Activated CD8-positive, alpha-beta T cell treated with anti-CD3 and anti-CD28 coated beads, Interleukin-2, amount 10 ng/mL, durations not matched to agents 7 days and 5 days (primary cell): Measurements from ENCODE around the gene GRIK1. TPM values are rescaled to one million over a fixed set of nuclear protein-coding genes. Genes with fewer than 3 reads are reported as not detected.

ENCODE experiments used
- ATAC-seq: fragments of 150-1000 bp; cut with Tn5 transposase; one replicate; pipeline ENCODE4 v1.10.0; 2021; ENCODE audit warnings: moderate library complexity
- CTCF ChIA-PET: fragments of 350-600 bp; sonication (Branson Sonifier 250); formaldehyde crosslinking; loops from one replicate; lab custom pipeline; 2021; ENCODE audit warnings: antibody characterized with exemption; lab: Charles Lee
- POLR2A ChIA-PET: fragments of 350-600 bp; sonication (Branson Sonifier 250); formaldehyde crosslinking; loops from one replicate; lab custom pipeline; 2021; ENCODE audit warnings: antibody characterized with exemption; lab: Charles Lee
- DNase-seq: peaks from one replicate; pipeline ENCODE4 v3.0.0-alpha.2; 2020
- H3K27ac Mint-ChIP-seq: one replicate; pipeline ENCODE4 v1.8.0; 2021; ENCODE audit warnings: mild to moderate bottlenecking, mixed read lengths
- H3K27me3 Mint-ChIP-seq: one replicate; pipeline ENCODE4 v1.8.0; 2021; ENCODE audit warnings: low read depth, mixed read lengths
- H3K36me3 Mint-ChIP-seq: one replicate; pipeline ENCODE4 v1.8.0; 2021; ENCODE audit warnings: low read depth, mixed read lengths
- H3K4me1 Mint-ChIP-seq: one replicate; pipeline ENCODE4 v1.8.0; 2021; ENCODE audit warnings: low read depth, mixed read lengths
- H3K4me3 Mint-ChIP-seq: one replicate; pipeline ENCODE4 v1.8.0; 2021; ENCODE audit warnings: mild to moderate bottlenecking, mixed read lengths
- H3K9me3 Mint-ChIP-seq: one replicate; pipeline ENCODE4 v1.8.0; 2022; ENCODE audit warnings: mixed read lengths; ENCODE audit not compliant: insufficient read depth
- total RNA-seq, 2 experiments: library from RNA; stranded (reverse); gene quantifications; one replicate each; pipeline ENCODE4 v1.2.3, GENCODE V29; 2021

Gene GRIK1
- total RNA-seq, 2 experiments from 2014 or later, result not detected

DNA sequence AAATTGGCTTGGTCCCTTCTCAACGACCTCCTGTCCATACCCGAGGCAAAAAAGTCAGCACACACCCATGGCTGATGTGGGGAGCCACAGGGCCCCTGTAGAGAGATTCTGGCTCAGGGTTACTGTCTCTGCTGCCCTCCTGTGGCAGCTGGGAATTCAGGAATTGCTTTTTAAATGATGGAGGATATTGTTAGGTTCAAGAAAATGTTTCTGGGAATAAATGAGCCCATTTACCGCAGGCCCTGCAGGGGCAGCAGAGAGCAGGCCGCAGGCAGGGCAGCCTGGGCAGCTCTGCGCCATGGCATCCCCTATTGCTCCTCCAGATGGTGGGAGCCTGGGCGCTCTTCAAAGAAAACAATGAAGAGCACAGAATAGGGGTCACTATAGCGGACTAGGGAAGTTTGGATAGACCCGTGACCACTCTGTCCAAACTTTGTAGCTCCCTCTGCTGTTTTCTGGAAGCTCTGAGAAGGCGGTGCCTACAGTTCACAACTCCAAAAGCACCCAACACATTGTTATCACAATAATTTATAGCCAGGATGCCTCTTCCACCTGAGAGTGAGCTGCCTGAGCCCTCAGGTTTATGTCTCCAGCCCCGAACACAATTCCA, 440.0 kb downstream of the GRIK1 start:
- H3K4me1 Mint-ChIP-seq, result peaks cover 8% of the 10 kb centered on the region
- H3K36me3 Mint-ChIP-seq, result peaks cover 5% of the 10 kb centered on the region
- POLR2A ChIA-PET, result no interaction called here
- DNase-seq, result peak; percentile 29
- ATAC-seq, result peak; percentile 49
- no peaks in the 10 kb centered on the region for H3K27me3 Mint-ChIP-seq
- H3K9me3 Mint-ChIP-seq, result peaks cover 9% of the 10 kb centered on the region
- CTCF ChIA-PET, result interaction anchor here (0.6 to 1.4 kb wide), 5 partner anchors 50 to 1376 kb away, joined by 3 to 6 read pairs (median 3); no protein-coding TSS in a partner anchor
- H3K27ac Mint-ChIP-seq, result peak overlapping the region; percentile 80
- no peak overlapping the region for H3K4me3 Mint-ChIP-seq

DNA sequence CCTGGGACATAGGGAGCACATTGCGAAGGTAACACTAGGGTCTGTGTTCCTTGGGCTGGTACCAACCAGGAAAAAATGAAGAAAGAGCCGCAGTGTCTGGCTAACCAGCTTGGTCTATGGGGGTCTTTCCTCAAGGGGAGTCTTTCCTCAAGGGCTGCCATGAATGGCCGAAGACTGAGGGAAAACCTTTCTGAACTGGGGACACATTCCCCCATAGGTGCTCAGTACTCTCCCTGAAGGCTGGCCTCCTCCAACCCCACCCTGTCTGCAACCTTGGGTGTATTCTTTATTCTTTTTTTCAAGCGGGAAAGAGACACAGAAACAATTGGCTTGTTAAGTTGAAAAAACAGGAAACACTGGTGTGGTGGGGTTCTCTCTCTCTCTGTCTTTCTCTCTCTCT, 440.6 kb downstream of the GRIK1 start:
- H3K4me1 Mint-ChIP-seq, result peaks cover 8% of the 10 kb centered on the region
- H3K27me3 Mint-ChIP-seq, result no peaks in the 10 kb centered on the region
- peaks cover 9% of the 10 kb centered on the region for H3K9me3 Mint-ChIP-seq
- ATAC-seq, result no peak
- no peak for DNase-seq
- H3K27ac Mint-ChIP-seq, result peak overlapping the region; percentile 80
- H3K36me3 Mint-ChIP-seq, result peaks cover 5% of the 10 kb centered on the region
- ChIA-PET CTCF (interaction anchor here (0.6 to 1.4 kb wide), 5 partner anchors 11 to 1376 kb away, joined by 3 to 6 read pairs (median 3); no protein-coding TSS in a partner anchor), POLR2A (no interaction called here)
- H3K4me3 Mint-ChIP-seq, result no peak overlapping the region

DNA sequence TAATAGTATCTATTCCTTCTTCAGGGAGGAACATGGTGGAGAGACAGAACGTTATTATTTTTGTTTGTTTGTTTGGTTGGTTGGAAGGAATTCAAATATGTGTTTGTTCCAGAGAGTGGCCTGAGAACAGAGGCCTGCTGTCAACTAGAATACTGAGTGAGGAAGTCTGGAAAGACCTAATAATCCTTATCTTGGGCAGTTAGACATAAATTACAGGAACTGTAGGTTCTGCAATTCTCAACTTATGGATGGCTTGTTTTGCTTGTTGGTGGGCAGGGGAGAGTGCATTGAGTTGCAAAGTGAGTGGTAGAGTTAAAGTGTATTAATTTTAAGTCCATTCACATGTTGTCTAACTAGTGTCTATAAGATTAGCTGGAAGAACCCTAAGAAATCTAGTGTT, 443.5 kb downstream of the GRIK1 start:
- H3K4me1 Mint-ChIP-seq, result peaks cover 8% of the 10 kb centered on the region
- ChIA-PET CTCF (interaction anchor here (0.6 to 1.1 kb wide), 2 partner anchors 17 to 47 kb away, joined by 3 read pairs; no protein-coding TSS in a partner anchor), POLR2A (no interaction called here)
- H3K4me3 Mint-ChIP-seq, result no peak overlapping the region
- H3K36me3 Mint-ChIP-seq, result peaks cover 9% of the 10 kb centered on the region
- H3K27me3 Mint-ChIP-seq, result no peaks in the 10 kb centered on the region
- no peak overlapping the region for H3K27ac Mint-ChIP-seq
- ATAC-seq (no peak), DNase-seq (no peak)
- peaks cover 9% of the 10 kb centered on the region for H3K9me3 Mint-ChIP-seq

GRCh38 chr21:29490016-29490415, 449.8 kb downstream of the GRIK1 start:
- Mint-ChIP-seq H3K4me3 (no peak overlapping the region), H3K36me3 (peaks cover 6% of the 10 kb centered on the region), H3K27ac (no peak overlapping the region), H3K9me3 (no peaks in the 10 kb centered on the region), H3K27me3 (no peaks in the 10 kb centered on the region), H3K4me1 (no peaks in the 10 kb centered on the region)
- DNase-seq (no peak), ATAC-seq (no peak)
- ChIA-PET CTCF (interaction anchor here (1.3 kb wide), 1 partner anchor 14 kb away, joined by 4 read pairs; no protein-coding TSS in a partner anchor), POLR2A (interaction anchor here (0.6 kb wide), 1 partner anchor 290 kb away, joined by 3 read pairs; no protein-coding TSS in a partner anchor)

- no peaks in the 10 kb centered on the region for H3K27me3 Mint-ChIP-seq
- peaks cover 6% of the 10 kb centered on the region for H3K36me3 Mint-ChIP-seq
- ATAC-seq (no peak), DNase-seq (no peak)
- peaks cover 4% of the 10 kb centered on the region for H3K9me3 Mint-ChIP-seq
- H3K4me3 Mint-ChIP-seq, result no peak overlapping the region
- CTCF ChIA-PET, result no interaction called here
- H3K27ac Mint-ChIP-seq, result no peak overlapping the region
- H3K4me1 Mint-ChIP-seq, result no peaks in the 10 kb centered on the region
- POLR2A ChIA-PET, result no interaction called here
Measured at GRCh38 chr21:29487154-29487553, 452.6 kb downstream of the GRIK1 start.

Other genes starting within 250 kb of the GRIK1 start
- not detected for gene CLDN17, start 226.8 kb upstream of the GRIK1 start, total RNA-seq